Sigmoid colon (tissue), 7 donors: ENCODE measurements around the gene RRBP1. TPM values are rescaled to one million over a fixed set of nuclear protein-coding genes. Genes with fewer than 3 reads are reported as not detected.

Source experiments
- DNase-seq: peaks from one replicate; pipeline ENCODE4 v3.0.0-alpha.2; 2019
- H3K27ac ChIP-seq, 4 donors: fragments of 200-600 bp; sonication (generic); one replicate each; pipeline ENCODE4 v1.5.1; 2016 to 2019; ENCODE audit warnings: mild to moderate bottlenecking in 1 of 4
- H3K27me3 ChIP-seq, 3 donors: fragments of 200-600 bp; sonication (generic); one replicate each; pipeline ENCODE4 v1.5.1; 2019; ENCODE audit warnings: mild to moderate bottlenecking in 1 of 3
- H3K36me3 ChIP-seq, 4 donors: fragments of 200-600 bp; sonication (generic); one replicate each; pipeline ENCODE4 v1.5.1; 2016 to 2019
- H3K4me1 ChIP-seq, 4 donors: fragments of 200-600 bp; sonication (generic); one replicate each; pipeline ENCODE4 v1.5.1; 2017 to 2019
- H3K4me3 ChIP-seq, 4 donors: fragments of 200-600 bp; sonication (generic); one replicate each; pipeline ENCODE4 v1.5.1; 2017 to 2019; ENCODE audit warnings: mild to moderate bottlenecking in 2 of 4, moderate library complexity in 1 of 4
- H3K9me3 ChIP-seq, 4 donors: fragments of 200-600 bp in 3 of 4; sonication (generic) in 3 of 4; one replicate each; pipeline versions ENCODE4 v1.5.1 to v1.6.1; 2013 to 2019
- EP300 ChIP-seq, 4 donors: sonication (generic); formaldehyde crosslinking; IDR thresholded peaks; one replicate each; pipeline ENCODE4 v1.6.1; 2017; ENCODE audit warnings: antibody characterized with exemption in 4 of 4
- POLR2A ChIP-seq, 2 donors: fragments of 450-650 bp; IDR thresholded peaks; one replicate each; pipeline ENCODE4 v1.6.1; 2016; ENCODE audit warnings: antibody characterized with exemption in 2 of 2, mild to moderate bottlenecking in 2 of 2, moderate library complexity in 2 of 2
- POLR2AphosphoS5 ChIP-seq, 4 donors: sonication (generic); formaldehyde crosslinking; IDR thresholded peaks; one replicate each; pipeline ENCODE4 v1.6.1; 2017; ENCODE audit warnings: antibody characterized with exemption in 4 of 4
- WGBS, 2 donors: extraction: QIAGEN DNeasy Blood & Tissue Kit; methylation state at CpG; one replicate each; pipeline ENCODE4 v1.1.7; 2013; 5-methylcytosine and 5-hydroxymethylcytosine counted together
- intact Hi-C: fragments of 100-400 bp; cut with DNase I; formaldehyde crosslinking; loops from one replicate; pipeline ENCODE4 v1.15.1; 2023
- polyA plus RNA-seq, 3 donors: library from polyadenylated mRNA; stranded (reverse); fragments of 200-250 nt; gene quantifications; one replicate each; pipeline ENCODE4 v1.2.3, GENCODE V29; 2013
- total RNA-seq, 4 donors: library from RNA; depleted of rRNA; stranded (reverse); fragments of >200 nt; gene quantifications; one replicate each; pipeline ENCODE4 v1.1.0, GENCODE V29; 2016
- TF ChIP-seq, protein P1 (sequence below), 4 experiments: fragments of 450-650 bp in 3 of 4; fragments of 200-600 bp in 1 of 4; IDR thresholded peaks; one replicate each; pipeline ENCODE4 v1.5.1; 2016 to 2019; ENCODE audit warnings: antibody characterized with exemption in 4 of 4, mild to moderate bottlenecking in 3 of 4, moderate library complexity in 2 of 4
- donor health status: healthy with polysubstance abuse.
- donor health status: Bipolar disorder and iron deficiency.
- donor health status: healthy.

The RRBP1 gene
- total and polyA plus RNA-seq, 7 donors = 24.6 to 245 (median 35.3) TPM

GRCh38 chr20:17697171-17697570 is 15.1 kb upstream of the RRBP1 start:
- no peaks in the 10 kb centered on the region for H3K27me3 ChIP-seq
- H3K27ac ChIP-seq = no peak overlapping the region
- 92 to 93% methylated on average over 1 of the region's 1 CpG for WGBS, 2 donors
- TF ChIP-seq POLR2A (IDR thresholded peaks at IDR 0.05) = no peak
- TF ChIP-seq, protein P1, sequence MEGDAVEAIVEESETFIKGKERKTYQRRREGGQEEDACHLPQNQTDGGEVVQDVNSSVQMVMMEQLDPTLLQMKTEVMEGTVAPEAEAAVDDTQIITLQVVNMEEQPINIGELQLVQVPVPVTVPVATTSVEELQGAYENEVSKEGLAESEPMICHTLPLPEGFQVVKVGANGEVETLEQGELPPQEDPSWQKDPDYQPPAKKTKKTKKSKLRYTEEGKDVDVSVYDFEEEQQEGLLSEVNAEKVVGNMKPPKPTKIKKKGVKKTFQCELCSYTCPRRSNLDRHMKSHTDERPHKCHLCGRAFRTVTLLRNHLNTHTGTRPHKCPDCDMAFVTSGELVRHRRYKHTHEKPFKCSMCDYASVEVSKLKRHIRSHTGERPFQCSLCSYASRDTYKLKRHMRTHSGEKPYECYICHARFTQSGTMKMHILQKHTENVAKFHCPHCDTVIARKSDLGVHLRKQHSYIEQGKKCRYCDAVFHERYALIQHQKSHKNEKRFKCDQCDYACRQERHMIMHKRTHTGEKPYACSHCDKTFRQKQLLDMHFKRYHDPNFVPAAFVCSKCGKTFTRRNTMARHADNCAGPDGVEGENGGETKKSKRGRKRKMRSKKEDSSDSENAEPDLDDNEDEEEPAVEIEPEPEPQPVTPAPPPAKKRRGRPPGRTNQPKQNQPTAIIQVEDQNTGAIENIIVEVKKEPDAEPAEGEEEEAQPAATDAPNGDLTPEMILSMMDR (IDR thresholded peaks at IDR 0.05) = no peak
- TF ChIP-seq POLR2AphosphoS5 (IDR thresholded peaks at IDR 0.05) = no peak
- no peak for TF ChIP-seq EP300 (IDR thresholded peaks at IDR 0.05)
- peaks cover 0 to 10% (median 5%) of the 10 kb centered on the region in 4 donors for H3K4me1 ChIP-seq
- no peaks in the 10 kb centered on the region for H3K36me3 ChIP-seq
- no peak overlapping the region for H3K4me3 ChIP-seq
- intact Hi-C loops = no loop called here
- H3K9me3 ChIP-seq = peaks cover 0 to 3% (median 0%) of the 10 kb centered on the region in 4 donors
- peak; percentile 24 for DNase-seq

DNA sequence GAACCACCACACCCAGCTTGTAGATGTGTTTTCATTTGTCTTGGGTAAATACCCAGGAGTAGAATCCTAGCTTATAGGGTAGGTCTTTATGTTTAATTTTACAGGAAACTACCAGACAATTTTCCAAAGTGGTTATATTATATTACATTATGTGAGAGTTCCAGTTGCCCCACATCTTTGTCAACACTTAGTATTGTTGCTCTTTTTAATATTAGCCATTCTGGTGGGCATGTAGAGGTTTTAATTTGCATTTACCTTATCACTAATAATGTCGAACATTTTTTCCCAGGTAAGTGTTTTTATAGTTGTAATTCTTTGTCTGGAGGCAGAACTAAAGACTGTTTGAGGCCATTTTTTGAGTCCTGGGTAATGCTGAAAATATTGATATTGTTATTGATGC is 14.2 kb upstream of the RRBP1 start:
- intact Hi-C loops = no loop called here
- H3K4me3 ChIP-seq = no peak overlapping the region
- 94 to 97% methylated on average over 1 of the region's 1 CpG for WGBS, 2 donors
- H3K4me1 ChIP-seq = peaks cover 0 to 10% (median 5%) of the 10 kb centered on the region in 4 donors
- TF ChIP-seq, protein P1 (IDR thresholded peaks at IDR 0.05) = no peak
- TF ChIP-seq POLR2AphosphoS5 (IDR thresholded peaks at IDR 0.05) (no peak), EP300 (IDR thresholded peaks at IDR 0.05) (no peak), POLR2A (IDR thresholded peaks at IDR 0.05) (no peak)
- no peak overlapping the region for H3K27ac ChIP-seq
- H3K36me3 ChIP-seq = no peaks in the 10 kb centered on the region
- no peaks in the 10 kb centered on the region for H3K27me3 ChIP-seq
- peaks cover 0 to 3% (median 0%) of the 10 kb centered on the region in 4 donors for H3K9me3 ChIP-seq
- DNase-seq = no peak

DNA sequence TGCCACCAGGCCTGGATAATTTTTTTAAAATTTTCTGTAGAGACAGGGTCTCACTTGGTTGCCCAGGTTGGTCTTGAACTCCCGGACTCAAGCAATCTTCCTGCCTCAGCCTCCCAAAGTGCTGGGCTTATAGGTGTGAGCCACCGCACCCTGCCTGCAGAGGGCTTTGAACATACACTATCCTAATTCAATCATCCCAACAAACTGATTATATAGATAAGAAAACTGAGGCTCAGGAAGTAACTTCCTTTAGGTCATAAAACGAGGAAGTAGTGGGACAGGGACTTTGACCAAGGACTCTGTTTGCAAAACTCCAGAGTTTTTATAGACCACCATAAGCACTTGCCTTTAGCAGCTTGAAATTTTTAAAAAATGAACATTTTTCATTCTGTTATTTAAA is 12.7 kb upstream of the RRBP1 start:
- no peak overlapping the region for H3K4me3 ChIP-seq
- WGBS, 2 donors = 47 to 69% methylated on average over 3 of the region's 3 CpGs
- no peaks in the 10 kb centered on the region for H3K36me3 ChIP-seq
- intact Hi-C loops = no loop called here
- H3K27me3 ChIP-seq = no peaks in the 10 kb centered on the region
- peak; percentile 9 for DNase-seq
- TF ChIP-seq POLR2AphosphoS5 (IDR thresholded peaks at IDR 0.05) (no peak), EP300 (IDR thresholded peaks at IDR 0.05) (no peak), POLR2A (IDR thresholded peaks at IDR 0.05) (no peak)
- TF ChIP-seq, protein P1 (IDR thresholded peaks at IDR 0.05) = no peak
- no peak overlapping the region for H3K27ac ChIP-seq
- H3K4me1 ChIP-seq = peaks cover 0 to 10% (median 5%) of the 10 kb centered on the region in 4 donors
- H3K9me3 ChIP-seq = peaks cover 0 to 3% (median 2%) of the 10 kb centered on the region in 4 donors

DNA sequence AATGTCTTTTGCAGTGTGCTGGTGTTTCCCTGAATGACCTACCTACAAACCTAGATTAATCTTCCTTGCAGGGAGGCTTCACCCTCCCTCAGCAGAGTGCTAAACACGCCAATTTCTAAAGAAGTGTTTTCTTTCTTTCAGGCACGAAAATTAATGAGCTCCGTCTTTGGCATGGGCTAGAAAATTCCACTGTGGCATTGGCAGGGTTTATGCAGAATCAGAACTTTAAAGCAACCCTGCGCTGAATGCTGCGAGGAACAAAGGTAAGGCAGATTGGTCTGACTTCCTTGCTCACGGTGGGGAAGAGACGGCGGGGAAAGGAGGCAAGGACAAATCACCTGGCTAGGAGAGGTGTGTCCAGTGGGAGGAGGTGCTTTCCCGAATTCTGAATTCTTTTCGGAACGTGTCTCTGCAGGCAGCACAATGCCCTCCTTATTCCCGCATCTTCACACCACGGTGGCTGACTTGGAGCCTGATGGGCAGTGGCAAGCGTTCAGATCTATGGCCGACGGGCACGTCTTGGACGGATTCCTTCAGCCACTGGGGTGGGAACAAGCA is 11.5 kb upstream of the RRBP1 start:
- TF ChIP-seq POLR2AphosphoS5 (IDR thresholded peaks at IDR 0.05) (no peak), EP300 (IDR thresholded peaks at IDR 0.05) (no peak)
- TF ChIP-seq, protein P1 (IDR thresholded peaks at IDR 0.05) = no peak
- DNase-seq = peak; percentile 35
- H3K36me3 ChIP-seq = no peaks in the 10 kb centered on the region
- intact Hi-C loops = no loop called here
- H3K27ac ChIP-seq = peak overlapping the region in 1 of 4 donors; percentile 50
- no peak overlapping the region for H3K4me3 ChIP-seq
- H3K9me3 ChIP-seq = peaks cover 0 to 3% (median 2%) of the 10 kb centered on the region in 4 donors
- no peaks in the 10 kb centered on the region for H3K27me3 ChIP-seq
- WGBS, 2 donors = 92 to 94% methylated on average over 18 of the region's 18 CpGs
- H3K4me1 ChIP-seq = peaks cover 0 to 17% (median 5%) of the 10 kb centered on the region in 4 donors

- intact Hi-C loops = no loop called here
- Histone ChIP-seq H3K27ac (no peak overlapping the region), H3K4me3 (no peak overlapping the region), H3K27me3 (no peaks in the 10 kb centered on the region), H3K36me3 (no peaks in the 10 kb centered on the region), H3K4me1 (peaks cover 0 to 17% (median 5%) of the 10 kb centered on the region in 4 donors), H3K9me3 (peaks cover 0 to 3% (median 2%) of the 10 kb centered on the region in 4 donors)
- WGBS, 2 donors = 70 to 87% methylated on average over 2 of the region's 2 CpGs
- DNase-seq = no peak
- TF ChIP-seq POLR2AphosphoS5 (IDR thresholded peaks at IDR 0.05) (no peak), POLR2A (IDR thresholded peaks at IDR 0.05) (no peak), EP300 (IDR thresholded peaks at IDR 0.05) (no peak)
- TF ChIP-seq, protein P1 (IDR thresholded peaks at IDR 0.05) = no peak
Measured at GRCh38 chr20:17691758-17692157, 9.7 kb upstream of the RRBP1 start.
